Fibroblast of skin of abdomen (primary cell): Measurements from ENCODE around the gene PADI1. TPM values are rescaled to one million over a fixed set of nuclear protein-coding genes. Genes with fewer than 3 reads are reported as not detected.

Experiments used
- DNase-seq: peaks from one replicate; pipeline ENCODE4 v3.0.0-alpha.2; 2013
- polyA plus RNA-seq, 2 experiments: library from polyadenylated mRNA; unstranded; fragments of 120-200 nt; gene quantifications; one replicate each; pipeline ENCODE4 v1.2.1, GENCODE V29; 2013; ENCODE audit not compliant: insufficient read length in 2 of 2

PADI1 gene, protein sequence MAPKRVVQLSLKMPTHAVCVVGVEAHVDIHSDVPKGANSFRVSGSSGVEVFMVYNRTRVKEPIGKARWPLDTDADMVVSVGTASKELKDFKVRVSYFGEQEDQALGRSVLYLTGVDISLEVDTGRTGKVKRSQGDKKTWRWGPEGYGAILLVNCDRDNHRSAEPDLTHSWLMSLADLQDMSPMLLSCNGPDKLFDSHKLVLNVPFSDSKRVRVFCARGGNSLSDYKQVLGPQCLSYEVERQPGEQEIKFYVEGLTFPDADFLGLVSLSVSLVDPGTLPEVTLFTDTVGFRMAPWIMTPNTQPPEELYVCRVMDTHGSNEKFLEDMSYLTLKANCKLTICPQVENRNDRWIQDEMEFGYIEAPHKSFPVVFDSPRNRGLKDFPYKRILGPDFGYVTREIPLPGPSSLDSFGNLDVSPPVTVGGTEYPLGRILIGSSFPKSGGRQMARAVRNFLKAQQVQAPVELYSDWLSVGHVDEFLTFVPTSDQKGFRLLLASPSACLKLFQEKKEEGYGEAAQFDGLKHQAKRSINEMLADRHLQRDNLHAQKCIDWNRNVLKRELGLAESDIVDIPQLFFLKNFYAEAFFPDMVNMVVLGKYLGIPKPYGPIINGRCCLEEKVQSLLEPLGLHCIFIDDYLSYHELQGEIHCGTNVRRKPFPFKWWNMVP
- polyA plus RNA-seq (2013, experiment 1 of 2; ENCODE audit: insufficient read length): 0.22 TPM
- 0.16 TPM for polyA plus RNA-seq (2013, experiment 2 of 2; ENCODE audit: insufficient read length)

DNA sequence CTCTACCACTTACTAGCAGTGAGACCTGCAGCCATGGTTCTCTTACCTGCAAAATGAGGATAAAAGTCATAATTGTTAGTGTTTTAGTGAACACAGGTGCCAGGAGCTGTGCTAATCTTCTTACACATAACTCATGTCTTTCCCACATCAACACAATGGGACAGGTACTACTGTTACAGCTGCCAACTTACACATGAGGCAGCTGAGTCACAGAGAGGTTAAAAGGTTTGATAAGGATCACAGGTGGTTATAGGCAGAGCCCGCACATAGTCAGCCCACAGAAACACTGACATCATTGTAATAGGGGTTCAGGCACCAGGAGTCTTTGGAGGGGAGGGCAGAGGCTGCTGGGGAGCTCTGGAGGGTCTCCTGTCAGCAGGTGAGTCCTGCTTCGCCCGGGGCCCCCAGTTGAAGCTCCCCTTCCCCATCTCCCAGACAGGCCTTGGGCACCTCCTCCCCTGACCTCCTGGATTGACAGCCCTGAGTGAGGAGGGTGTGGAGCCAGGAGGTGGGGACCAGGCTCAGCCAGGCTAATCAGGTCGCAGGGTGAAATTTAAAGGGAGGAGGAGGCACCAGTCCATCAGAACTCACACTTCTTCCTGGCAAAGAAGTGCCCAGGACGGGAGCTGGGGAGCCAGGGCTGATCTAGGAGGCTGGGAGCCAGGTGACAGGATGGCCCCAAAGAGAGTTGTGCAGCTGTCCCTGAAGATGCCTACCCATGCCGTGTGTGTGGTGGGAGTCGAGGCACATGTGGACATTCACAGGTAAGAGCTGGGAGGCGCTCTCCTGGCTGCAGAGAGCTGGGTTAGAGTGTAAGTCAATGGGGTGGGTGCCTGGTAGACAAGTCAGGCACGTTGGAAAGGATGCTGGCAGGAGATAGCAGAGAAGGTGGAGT is at the start of gene PADI1:
TSS of gene PADI1 (plus strand) at position 583 of the 895 bp plus-strand sequence. CDS start at position 673, 90 bp downstream.
- DNase-seq: no peak

DNA sequence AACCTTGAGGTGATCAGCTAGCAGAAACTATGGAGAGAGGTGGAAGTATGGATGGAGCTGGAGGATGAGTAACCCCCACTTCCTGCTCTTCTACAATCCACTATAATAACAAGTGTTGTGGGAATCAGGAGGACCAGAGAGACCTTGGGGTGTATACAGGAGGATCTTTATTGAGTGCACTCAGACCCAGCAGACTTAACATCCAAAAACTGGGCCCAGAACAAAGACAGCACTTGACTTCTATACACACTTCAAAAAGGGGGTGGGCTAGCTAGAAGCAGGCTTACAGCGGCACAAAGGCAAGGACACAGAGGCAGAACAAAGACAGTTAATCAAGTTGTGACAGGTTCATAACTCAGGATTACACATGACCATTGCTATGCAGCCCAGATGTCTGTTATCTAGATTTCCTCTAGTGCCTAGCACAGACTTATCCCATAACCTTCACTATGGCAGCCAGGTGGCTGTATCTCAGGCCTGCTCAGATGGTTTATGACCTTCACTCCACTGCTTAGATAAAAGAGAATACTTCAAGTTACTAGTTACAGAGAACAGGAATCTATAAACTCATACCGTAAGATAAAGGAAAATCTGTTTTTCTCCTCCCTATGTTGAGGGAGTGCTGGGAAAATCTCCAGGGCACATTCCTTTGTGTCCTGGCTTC is 49.5 kb upstream of the PADI1 start:
- DNase-seq: no peak

DNA sequence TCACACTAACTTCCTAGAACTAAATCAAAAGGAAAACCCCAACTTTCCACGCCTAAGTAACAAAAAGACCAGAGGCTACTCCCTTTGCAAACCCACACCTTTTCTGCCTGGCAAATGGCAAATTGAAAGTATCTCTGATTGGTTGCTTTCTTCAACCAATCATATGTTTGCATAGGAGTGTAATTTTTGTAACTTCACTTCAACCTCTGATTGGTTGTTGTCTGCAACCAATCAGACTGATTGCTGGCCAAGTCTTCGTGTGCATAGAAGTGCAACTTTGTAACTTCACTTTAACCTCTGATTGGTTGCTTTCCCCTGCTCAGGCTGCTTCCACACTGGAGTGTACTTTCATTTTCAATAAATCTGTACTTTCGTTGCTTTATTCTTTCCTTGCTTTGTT is 48.8 kb upstream of the PADI1 start:
- DNase-seq: no peak

DNA sequence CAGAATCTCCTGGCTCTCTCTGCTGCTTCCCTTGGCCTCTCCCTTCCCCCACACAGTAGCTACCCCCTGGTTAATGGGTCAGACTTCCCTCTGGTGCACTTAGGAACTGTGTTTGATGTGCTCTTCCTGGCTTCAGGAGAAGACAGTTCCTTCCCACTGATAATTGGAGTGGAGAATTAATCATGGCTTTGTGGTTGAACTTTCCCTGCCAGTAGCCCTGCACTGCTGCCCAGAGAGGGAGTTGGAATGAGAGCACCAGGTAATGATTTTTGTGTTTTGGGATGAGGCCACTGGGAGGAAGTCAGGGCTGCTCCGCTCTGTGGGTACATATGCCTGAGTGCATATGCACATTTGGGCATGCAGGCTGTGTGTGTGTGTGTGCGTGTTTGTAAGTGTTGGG is 46.0 kb upstream of the PADI1 start:
- no peak for DNase-seq

DNA sequence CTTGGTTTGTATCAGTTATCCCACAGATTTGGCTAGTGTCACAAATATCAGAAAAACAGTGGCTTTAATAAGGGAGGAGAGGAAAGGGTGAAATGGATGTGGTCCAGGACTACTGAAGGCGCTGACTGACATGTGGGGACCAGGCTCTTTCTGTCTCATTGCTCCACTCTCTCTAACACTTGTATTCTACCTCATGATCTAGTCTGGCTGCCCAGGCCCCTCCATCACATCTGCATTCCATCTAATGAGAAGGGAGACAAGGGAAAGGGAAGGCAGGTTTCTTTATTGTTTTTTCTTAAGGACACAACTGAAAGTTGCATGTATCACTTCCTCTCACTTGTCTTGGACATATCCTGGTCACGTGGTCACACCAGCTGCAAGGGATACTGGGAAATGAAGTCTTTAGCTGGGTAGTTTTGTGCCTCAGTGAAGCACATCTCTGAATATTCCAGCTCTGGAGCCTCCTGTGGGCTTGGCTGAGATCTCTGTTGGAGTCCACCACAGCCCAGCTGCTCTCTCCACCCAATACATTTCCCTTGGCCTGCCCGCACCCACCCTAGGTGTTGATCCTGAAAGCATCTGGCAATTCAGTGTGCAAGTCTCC is 43.7 kb upstream of the PADI1 start:
- no peak for DNase-seq

DNA sequence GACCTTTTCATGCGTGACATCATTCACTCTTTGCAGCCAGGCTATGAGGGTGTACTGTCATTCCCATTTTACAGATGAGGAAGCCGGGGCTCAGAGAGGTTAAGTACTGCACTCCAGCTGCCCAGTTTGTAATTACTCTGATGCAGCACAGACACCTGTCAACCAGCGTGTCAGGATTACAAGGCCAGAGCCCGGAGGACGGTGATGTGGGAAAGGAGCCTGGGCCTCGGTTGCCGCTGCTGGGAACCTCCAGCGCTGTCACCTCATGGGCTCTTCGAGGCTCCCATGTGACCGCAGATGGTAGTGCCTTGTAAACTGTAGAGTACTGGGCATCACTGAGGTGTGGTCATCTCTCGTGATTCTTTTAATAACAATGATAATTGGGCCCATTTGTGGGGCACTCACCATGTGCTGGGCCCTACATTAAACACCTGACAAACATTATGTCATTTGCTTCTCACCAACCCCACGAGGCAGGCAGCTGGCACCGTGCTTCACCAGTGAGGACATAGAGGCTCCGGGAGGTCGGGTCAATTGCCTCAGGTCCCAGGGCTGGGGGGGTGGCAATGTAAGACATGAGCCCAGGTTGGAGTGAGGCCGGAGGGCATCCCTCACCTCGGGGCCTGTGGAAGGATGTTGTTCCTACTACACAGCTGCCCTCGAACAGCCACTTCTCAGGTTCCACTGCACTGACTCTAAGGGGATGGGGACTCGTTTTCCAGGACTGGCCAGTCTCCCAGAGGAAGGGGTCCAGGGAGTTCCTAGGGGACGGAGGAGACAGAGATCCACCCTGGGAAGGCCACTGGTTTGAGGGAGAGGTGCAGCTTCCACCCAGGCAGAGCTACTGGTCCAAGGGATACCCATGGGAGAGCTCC is 42.8 kb upstream of the PADI1 start:
- DNase-seq: no peak

DNA sequence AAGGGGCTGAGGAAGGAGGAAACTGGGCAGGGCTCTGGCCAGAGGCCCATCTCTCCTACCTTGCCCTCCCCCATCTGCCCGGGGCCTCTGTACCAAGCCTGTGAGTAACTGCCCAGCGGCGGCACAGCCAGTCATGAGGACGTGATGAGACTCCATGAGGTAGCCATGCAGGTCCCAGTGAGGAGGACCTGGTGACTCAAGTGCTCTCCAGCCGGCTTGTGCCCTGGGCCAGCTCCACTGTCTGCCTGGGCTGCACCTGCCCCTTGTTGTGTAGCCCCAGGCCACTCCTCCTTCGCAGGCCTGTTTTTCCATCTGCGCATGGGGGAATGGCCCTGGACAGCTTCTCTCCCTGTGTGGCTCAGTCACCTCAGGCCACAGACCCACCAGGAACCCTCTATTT is 42.0 kb upstream of the PADI1 start:
- DNase-seq: no peak

DNA sequence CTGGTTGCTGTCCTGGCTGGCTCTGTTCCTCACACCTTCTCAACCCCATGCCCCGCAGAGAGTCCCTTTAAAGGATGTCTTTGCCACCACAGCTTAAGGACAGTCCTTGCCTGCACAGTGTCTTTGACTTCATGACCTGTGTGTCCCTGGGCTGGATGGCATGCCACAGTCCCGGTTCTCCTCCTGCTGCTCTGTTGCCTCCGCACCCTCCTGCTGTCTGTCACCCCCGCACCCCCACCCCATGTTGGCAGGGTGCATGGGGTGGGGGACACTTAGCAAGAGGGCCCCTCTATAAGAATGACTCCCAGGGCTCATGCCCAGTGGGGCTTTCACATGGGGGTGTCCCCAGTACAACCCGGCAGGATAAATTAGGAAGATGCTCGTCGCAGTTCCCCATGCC is 41.6 kb upstream of the PADI1 start:
- no peak for DNase-seq

DNA sequence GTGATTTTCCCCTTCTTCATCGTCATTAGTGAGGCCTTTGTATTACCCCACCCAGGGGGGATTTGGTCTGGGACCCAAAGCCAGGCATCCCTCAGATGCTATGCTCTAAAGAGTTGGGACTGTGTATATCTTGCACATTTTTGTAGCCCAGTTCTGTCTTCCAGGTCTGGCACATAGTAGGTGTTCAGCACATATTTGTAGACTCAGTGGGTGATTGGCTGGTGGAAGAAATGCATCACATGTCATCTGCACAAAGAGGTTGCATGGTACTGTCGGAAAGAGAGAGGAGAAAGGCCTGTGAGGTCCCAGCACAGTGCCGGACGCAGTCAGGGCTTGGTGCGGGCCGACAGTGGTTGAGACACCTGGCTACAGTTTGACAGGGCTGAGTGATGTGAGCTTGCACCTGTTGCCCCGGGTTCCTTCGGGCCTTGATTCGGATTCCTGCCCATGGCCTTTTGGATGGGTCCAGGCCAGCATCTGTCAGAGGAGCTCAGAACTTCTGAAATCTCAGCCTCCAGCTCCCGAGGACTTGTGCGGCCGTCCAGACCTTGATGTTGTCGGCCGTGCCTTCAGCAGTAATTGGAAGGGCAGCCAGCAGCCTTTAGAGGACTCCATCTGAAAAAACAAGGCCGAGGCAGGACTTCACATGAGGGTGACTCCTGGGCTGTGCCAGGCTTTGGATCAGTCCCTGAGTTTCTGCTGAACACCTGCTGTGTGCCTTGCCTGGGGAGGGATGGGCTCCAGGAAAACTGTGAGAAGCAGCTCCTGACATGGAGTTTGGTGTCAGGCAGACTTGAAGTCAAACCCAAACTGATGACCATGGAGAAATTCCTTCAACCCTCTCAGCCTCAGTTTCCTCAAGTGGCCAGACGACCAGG is 40.9 kb upstream of the PADI1 start:
- no peak for DNase-seq

DNA sequence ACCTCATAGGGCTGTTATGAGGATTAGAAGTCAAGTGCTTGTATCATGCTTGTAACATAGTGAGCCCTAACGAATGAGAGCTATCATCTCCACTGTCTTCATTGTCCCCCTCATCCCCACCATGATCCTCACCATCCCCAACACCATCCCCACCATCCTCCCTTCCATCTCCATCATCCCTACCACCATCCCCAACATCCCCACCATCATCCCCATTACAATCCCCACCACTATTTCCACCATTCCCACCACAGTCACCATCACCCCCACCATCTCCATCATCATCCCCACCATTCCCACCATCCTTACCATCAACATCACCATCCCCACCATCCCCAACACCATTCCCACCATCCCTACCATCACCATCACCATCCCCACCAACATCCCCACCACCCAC is 39.1 kb upstream of the PADI1 start:
- no peak for DNase-seq

DNA sequence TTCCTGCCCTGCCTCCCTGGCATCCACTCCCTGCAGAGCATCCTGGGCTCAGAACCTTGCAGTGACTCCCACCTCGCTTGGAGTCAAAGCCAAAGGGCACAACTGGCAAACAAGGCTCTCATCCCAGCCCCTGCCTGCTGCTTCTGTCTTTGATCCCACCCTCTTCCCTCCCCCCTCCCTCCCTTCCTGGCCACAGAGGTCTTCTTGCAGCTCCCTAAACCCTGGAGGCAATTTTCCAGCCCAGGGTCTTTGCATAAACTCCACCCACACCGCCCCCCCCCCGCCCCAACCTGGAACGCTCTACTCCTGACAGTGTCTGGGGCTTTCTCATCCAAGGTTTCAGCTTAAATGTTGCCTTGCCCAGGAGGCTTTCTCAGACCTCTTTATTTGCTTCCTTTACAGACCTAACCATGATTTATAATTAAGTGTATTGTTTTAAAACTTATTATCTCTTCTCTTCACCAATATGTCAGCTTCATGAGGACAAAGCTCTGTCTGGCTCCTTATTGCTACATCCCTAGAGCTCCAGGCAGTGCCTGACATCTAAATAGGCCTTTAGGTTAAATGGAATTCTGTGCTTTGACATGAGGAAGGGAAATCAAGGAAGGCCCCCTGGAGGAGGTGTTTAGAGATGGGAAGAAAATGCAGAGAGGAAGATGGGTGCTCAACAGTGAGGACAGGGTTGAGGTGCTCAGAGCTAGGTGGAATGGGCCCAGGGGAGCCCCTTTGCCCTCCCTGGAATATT is 37.7 kb upstream of the PADI1 start:
- no peak for DNase-seq

DNA sequence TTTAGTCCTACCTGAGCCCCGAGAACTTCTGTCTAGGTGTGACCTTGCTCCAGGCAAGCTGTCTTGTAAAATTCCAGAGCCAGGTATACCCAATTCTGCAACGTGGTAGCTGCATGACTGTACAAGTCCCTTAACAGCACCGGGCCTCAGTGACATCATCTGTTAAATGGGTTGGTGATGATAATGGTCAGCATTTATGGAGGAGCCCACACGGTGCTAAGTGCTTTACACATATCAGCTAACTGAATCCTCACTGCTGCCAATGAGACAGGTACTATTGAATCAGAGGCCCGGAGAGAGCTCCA is 37.2 kb upstream of the PADI1 start:
- no peak for DNase-seq

DNA sequence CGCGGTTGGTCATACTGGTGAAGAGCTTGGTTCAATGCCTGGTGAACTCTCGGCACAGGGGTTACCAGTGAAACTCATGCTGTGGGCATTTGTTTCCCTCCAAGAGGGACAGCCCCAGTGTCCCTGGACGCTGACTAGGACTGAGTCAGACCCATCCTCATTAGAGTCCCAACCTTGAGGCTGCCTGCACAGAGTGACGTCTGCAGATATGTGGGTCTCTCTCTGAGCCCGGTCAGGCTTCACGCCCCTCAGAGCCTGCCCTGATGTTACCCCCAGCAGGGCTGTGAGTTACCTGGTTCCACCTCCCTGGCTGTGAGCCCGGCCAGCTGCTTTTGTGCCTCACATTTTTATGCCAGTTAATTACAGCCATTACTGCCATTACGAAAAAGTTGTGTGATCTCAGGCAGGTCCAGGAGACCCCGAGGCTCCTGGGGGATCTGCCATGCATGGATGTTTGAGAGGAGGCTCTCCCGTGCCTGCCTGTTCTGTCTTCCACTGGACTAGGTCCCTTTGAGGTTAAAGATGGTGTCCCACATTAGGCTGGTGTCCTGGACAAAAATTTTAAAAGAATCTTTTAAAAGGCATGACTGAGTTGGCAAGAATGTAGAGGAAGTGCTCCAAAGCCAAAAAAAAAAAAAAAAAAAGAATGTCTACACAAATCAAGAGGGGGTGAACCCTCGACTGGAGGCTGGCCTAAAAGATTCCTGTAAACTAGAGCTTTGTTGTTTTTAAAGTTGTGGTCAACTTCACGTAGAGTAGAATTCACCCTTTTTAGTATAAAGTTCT is 36.6 kb upstream of the PADI1 start:
- peak; percentile 89 for DNase-seq

DNA sequence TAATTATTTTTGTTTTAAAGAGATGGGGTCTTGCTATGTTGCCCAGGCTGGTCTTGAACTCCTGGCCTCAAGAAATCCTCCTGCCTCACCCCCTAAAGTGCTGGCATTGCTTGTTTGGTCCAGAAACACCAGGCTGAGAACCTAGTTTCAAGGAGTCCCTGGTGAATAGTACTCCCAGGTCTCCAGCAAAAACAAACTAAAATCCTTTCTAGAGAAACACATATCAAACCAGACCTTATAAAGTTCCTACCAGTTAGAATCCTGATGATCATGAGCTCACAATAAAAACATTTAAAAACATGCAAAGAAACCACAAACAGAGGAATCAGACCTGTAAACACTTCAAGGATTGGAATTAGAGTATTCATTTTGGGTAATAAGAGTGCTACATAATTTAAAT is 34.4 kb upstream of the PADI1 start:
- DNase-seq: peak; percentile 64

DNA sequence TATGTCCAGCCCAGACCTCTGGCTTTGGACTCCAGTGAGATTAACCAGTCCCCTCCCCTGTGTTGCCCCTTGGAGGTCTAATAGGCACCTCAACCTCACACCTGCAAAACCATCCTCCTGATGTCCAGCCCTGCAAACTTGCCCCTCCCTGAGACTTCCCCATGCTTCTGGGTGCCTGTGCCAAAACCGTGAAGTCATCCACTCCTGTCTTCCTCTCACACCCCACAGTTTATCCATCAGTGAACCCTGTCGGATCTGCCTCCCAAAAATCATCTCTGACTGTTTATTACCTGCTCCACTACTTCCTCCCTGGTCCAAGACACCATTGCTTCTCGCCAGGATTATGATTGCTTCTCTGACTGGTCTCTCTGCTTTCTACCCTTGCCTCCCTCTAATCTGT is 31.7 kb upstream of the PADI1 start:
- DNase-seq: no peak

DNA sequence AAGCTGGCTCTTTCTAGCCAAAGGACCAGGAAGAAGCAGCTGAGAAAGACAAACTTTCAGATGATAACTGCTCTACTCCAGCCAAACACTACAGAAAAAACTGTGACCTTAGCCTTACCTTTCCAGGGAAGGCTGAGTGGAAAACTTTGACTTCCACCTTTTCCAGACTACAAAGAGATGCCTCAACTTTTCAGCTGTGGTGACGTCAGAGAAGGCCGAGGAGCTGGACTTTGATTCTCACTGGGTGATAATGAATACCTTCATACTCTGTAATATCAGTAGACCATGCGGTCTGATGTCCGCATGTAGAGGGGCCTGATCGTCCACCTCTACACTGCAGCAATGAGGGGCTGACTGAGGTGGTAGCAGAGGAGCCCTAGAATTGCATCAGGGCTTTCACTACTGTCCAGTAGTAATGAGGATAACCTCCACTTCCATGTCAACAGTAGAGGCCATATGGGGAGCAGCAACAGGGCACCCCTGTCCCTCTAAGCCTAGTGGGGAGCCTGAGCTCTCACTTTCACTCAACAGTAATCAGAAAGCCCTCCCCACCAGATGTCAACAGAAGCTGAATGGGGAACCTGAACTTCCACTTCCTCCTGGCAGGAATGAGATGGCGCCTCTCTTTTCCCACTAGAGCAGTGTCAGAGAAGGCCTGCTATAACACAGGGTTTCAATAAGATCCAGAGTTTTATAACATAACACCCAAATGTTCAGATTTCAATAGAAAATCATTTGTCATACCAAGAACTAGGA is 28.4 kb upstream of the PADI1 start:
- no peak for DNase-seq

DNA sequence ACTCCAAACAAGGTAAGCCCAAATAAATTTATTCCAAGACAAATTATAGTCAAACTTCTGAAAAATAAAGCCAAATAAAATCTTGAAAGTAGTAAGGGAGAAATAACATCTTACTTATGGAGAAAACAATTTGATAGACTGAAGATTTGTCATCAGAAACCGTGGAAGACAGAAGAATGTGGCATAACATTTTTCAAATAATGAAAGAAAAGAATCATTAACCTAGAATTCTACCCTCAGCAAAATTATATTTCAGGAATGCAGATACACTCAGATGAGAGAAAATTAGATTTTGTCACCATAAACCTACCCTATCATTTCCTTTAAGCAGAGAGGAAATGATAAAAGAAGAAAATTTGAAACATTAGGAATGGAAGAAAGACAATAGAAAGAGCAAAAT is 27.3 kb upstream of the PADI1 start:
- DNase-seq: no peak
